ENCODE measurements around the gene ASB10. TPM values are rescaled to one million over a fixed set of nuclear protein-coding genes. Genes with fewer than 3 reads are reported as not detected.

ASB10 gene
- total RNA-seq, 1 experiment from 2014 or later: not detected

- BruUV-seq (replicated peaks): no TSS peak
- ChIA-PET POLR2A (interaction anchor here (0.6 kb wide), 1 partner anchor 21 kb away, joined by 7 read pairs; no protein-coding TSS in a partner anchor), CTCF (no interaction called here)
- Histone ChIP-seq H3K4me3 (ENCODE audit: low read depth in 2 of 2, low read length in 2 of 2) (no peak overlapping the region), H3K27ac (ENCODE audit: low read length) (no peak overlapping the region), H3K9me3 (ENCODE audit: control insufficient read depth, insufficient read depth, low read depth, low read length) (no peaks in the 10 kb centered on the region), H3K4me1 (ENCODE audit: control insufficient read depth, insufficient read depth, low read length) (no peaks in the 10 kb centered on the region), H3K36me3 (ENCODE audit: control insufficient read depth, insufficient read depth, low read length) (peaks cover 5% of the 10 kb centered on the region), H3K27me3 (ENCODE audit: control insufficient read depth, insufficient read depth, low read length) (no peaks in the 10 kb centered on the region)
- no peak for TF ChIP-seq REST (IDR thresholded peaks at IDR 0.05; ENCODE audit: insufficient read depth in 1 of 2, low read depth in 2 of 2, low read length in 1 of 2)
- TF ChIP-seq TCF7L2 (IDR thresholded peaks at IDR 0.05; ENCODE audit: low read depth, low read length): no peak
- TF ChIP-seq POLR2AphosphoS5 (IDR thresholded peaks at IDR 0.05; ENCODE audit: low read depth, low read length): no peak
- no peak for TF ChIP-seq CTCF (IDR thresholded peaks at IDR 0.05)
- no peak for TF ChIP-seq SIN3A (IDR thresholded peaks at IDR 0.05; ENCODE audit: borderline replicate concordance, insufficient read depth, low read depth, low read length)
- ATAC-seq (no peak), DNase-seq (ENCODE audit: low read depth, low spot score) (no peak)
- intact Hi-C loops (cut with micrococcal nuclease; ENCODE audit: unreplicated experiment): no loop called here
- in situ Hi-C loops (cut with HindIII; ENCODE audit: low pct_unique_long_range_greater_than_20kb, low sequenced_read_pairs): no loop called here
Measured at GRCh38 chr7:151135525-151135845, 51.6 kb downstream of the ASB10 start.

- in situ Hi-C loops (cut with HindIII; ENCODE audit: low pct_unique_long_range_greater_than_20kb, low sequenced_read_pairs): no loop called here
Measured at GRCh38 chr7:151134743-151135524, 52.1 kb downstream of the ASB10 start.

More at GRCh38 chr7:151134743-151135524, 52.1 kb downstream of the ASB10 start:
- H3K4me1 ChIP-seq (ENCODE audit: control insufficient read depth, insufficient read depth, low read length): no peaks in the 10 kb centered on the region
- ATAC-seq (no peak), DNase-seq (ENCODE audit: low read depth, low spot score) (no peak)
- BruUV-seq (replicated peaks): no TSS peak
- no peaks in the 10 kb centered on the region for H3K27me3 ChIP-seq (ENCODE audit: control insufficient read depth, insufficient read depth, low read length)
- no peak overlapping the region for H3K27ac ChIP-seq (ENCODE audit: low read length)
- CTCF ChIA-PET: no interaction called here
- no peak overlapping the region for H3K4me3 ChIP-seq (ENCODE audit: low read depth in 2 of 2, low read length in 2 of 2)
- POLR2A ChIA-PET: interaction anchor here (0.6 kb wide), 1 partner anchor 22 kb away, joined by 7 read pairs; no protein-coding TSS in a partner anchor
- H3K9me3 ChIP-seq (ENCODE audit: control insufficient read depth, insufficient read depth, low read depth, low read length): no peaks in the 10 kb centered on the region
- intact Hi-C loops (cut with micrococcal nuclease; ENCODE audit: unreplicated experiment): no loop called here
- no peak for TF ChIP-seq SIN3A (IDR thresholded peaks at IDR 0.05; ENCODE audit: borderline replicate concordance, insufficient read depth, low read depth, low read length)
- no peak for TF ChIP-seq REST (IDR thresholded peaks at IDR 0.05; ENCODE audit: insufficient read depth in 1 of 2, low read depth in 2 of 2, low read length in 1 of 2)
- no peak for TF ChIP-seq CTCF (IDR thresholded peaks at IDR 0.05)
- no peak for TF ChIP-seq TCF7L2 (IDR thresholded peaks at IDR 0.05; ENCODE audit: low read depth, low read length)
- TF ChIP-seq POLR2AphosphoS5 (IDR thresholded peaks at IDR 0.05; ENCODE audit: low read depth, low read length): no peak
- peaks cover 5% of the 10 kb centered on the region for H3K36me3 ChIP-seq (ENCODE audit: control insufficient read depth, insufficient read depth, low read length)

Measured in Panc1 (cell line).